Adipose tissue (tissue), 3 donors: ENCODE measurements around the gene SPATA12. TPM values are rescaled to one million over a fixed set of nuclear protein-coding genes. Genes with fewer than 3 reads are reported as not detected.

Experiments
- H3K27ac ChIP-seq: one replicate; pipeline ENCODE4 v1.5.1; 2013; ENCODE audit warnings: low read depth, low read length
- WGBS, 3 donors: extraction: QIAGEN DNeasy Blood & Tissue Kit; methylation state at CpG; one replicate each; pipeline ENCODE4 v1.1.7; 2013; 5-methylcytosine and 5-hydroxymethylcytosine counted together
- polyA plus RNA-seq, 3 donors: library from polyadenylated mRNA; stranded (reverse); fragments of 200-250 nt; gene quantifications; one replicate each; pipeline ENCODE4 v1.2.3, GENCODE V29; 2013
- donor health status: healthy with polysubstance abuse.
- donor health status: Bipolar disorder and iron deficiency.
- donor health status: healthy.

SPATA12 gene, protein sequence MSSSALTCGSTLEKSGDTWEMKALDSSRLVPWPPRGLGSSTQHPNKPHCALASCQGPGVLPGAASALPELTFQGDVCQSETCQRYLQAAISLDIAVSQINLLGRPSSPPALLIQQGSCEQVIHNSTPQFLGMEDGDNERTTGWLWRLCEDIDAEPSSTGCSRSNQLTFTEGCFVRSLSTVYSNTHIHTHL
- under 1 TPM in 1 of 3 donors, not detected in 2; 0.11 TPM for polyA plus RNA-seq

DNA sequence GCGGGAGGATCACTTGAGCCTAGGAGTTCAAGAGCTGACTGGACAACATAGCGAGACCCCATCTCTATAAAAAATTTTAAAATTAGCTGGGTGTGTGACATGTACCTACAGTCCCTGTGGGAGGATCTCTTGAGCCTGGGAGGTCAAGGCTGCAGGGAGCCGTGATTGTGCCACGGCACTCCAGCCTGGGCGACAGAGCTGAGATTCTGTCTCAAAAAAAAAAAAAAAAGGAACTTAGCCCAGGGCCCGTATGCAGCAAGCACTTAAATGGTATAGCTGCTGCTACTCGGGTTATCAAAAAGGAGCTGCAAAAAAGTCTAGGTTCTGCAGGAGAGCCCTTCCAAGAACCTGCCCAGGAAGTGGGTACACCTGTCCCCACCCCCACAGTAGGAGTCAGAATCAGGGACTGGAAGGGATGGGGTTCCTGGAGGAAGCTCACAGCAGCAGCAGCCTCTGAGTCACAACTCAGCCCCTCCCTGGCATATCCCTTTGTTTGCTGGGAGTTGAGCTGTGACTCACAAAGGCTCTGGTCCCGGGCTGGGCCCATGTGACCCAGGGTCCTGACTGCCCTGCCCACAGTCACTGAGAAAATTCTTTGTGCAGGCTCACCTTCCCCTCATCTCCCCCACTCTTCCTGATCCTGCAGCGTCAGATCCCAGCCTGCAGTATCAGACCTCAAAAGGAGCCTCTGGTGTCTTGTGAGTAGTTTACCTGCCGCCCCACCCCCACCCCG is at the start of gene SPATA12:
Gene SPATA12 (plus strand): TSS at position 576 of the 733 bp plus-strand sequence. CDS start 13,031 bp downstream, outside the sequence.
- no peak within 1 kb of the TSS for H3K27ac ChIP-seq
- 45 to 73% (median 48%) methylated on average over 11 of the region's 11 CpGs for WGBS, 3 donors

DNA sequence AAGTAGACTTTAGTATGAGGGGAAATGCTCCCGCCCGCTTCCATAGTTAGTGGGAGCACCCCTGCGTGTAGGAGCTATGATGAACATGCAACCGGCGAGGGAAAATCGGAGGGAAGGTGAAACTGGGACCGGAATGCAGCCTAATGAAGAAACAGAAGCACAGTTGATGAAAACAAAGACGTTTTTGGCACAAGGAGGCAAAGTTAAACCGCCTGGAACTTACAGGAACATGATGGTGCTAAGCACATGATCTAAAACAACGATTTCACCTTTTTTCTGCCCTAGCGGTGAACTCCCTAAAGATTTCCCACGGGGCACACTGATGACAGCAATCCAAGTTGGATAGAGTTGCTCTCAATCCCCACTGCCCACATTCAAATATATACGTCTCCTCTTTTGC is 49.4 kb upstream of the SPATA12 start:
- H3K27ac ChIP-seq, result no peak overlapping the region
- 67 to 78% (median 72%) methylated on average over 13 of the region's 13 CpGs for WGBS, 3 donors

DNA sequence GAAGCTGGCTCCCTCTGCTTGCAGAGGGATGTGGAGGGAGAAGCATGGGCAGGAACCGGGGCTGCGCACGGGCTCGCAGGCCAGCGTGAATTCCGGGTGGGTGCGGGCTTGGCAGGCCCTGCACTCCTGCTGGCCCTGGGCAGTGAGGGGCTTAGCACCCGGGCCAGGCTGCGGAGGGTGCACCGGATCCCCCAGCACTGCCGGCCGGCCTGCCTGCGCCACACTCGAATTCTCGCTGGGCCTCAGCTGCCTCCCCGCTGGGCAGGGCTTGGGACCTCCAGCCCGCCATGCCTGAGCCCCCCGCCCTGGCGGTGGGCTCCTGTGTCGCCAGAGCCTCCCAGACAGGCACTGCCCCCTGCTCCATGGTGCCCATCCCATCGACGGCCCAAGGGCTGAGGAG is 47.6 kb upstream of the SPATA12 start:
- WGBS, 3 donors, result 95 to 98% (median 97%) methylated on average over 15 to 22 of the region's 22 CpGs

DNA sequence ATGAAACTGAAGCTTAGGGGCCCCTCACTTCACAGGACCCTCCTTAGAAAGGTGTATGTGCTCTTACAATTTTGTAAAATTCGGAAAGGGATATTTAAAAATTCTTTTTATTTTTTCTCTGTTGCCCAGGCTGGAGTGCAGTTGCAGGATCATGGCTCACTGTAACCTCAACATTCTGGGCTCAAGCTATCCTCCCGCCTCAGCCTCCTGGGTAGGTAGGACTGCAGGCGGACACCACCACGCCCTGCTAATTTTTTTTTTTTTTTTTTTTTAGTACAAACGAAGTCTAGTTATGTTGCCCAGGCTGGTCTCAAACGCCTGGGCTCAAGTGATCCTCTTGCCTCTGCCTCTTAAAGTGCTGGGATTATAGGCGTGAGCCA is 45.1 kb upstream of the SPATA12 start:
- 91 to 96% (median 95%) methylated on average over 7 of the region's 7 CpGs for WGBS, 3 donors
- H3K27ac ChIP-seq, result no peak overlapping the region

More for the DNA sequence above, 47.6 kb upstream of the SPATA12 start:
- no peak overlapping the region for H3K27ac ChIP-seq

DNA sequence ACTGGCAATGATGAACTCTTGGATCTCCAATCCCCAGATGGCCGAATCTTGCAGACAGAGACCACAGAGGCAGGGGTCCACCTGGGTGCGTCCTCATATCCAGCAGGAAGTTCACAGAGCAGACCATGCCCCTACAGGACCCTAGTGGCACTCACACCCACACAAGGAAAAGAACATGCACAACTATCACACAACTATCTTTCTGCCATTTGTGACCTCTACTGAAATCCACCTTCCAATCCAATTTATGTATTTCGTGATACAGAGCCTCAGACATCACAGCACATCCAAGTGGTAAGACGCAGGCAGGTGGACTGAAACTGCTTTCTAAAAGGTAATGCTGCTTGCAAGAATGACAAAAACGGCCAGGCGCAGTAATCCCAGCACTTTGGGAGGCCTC is 44.6 kb upstream of the SPATA12 start:
- H3K27ac ChIP-seq, result no peak overlapping the region
- 94 to 97% (median 95%) methylated on average over 6 of the region's 6 CpGs for WGBS, 3 donors

DNA sequence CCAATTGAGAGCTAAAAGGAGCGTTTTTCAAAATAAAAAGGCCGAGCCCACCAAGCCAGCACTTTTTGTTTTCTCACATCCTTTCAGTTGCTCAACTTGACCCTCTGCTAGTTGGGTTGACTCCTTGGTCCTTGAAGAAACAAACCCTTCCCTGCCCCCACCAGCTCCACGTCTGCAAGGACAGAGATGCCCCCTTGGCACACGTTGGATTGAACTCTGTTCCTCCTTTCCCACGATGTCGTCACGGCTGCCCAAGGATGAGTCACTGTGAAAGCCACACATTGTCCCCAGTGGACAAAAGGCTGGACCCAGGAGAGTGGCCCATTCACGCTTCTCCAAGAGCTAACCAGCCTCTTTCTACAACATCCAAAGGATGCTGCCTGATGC is 43.0 kb upstream of the SPATA12 start:
- WGBS, 3 donors, result 52 to 72% (median 57%) methylated on average over 8 of the region's 8 CpGs
- no peak overlapping the region for H3K27ac ChIP-seq

DNA sequence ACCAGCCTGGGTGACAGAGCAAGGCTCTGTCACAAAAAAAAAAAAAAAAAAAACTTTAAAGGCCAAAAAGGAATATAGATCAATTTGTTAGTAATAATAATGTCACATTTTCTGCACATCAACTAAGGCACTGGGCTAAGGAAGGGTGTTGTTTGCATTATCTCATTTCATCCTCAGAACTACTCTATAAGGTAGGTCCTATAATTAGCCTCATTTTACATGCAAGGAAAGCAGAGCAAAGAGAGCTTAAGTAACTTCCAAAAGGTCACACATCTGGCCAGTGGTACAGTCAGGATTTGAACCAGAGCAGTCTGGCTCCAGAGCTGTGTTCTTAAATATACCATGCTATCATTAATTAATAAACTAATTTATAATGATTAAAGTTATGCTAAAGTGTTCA is 42.2 kb upstream of the SPATA12 start:
- H3K27ac ChIP-seq, result no peak overlapping the region

DNA sequence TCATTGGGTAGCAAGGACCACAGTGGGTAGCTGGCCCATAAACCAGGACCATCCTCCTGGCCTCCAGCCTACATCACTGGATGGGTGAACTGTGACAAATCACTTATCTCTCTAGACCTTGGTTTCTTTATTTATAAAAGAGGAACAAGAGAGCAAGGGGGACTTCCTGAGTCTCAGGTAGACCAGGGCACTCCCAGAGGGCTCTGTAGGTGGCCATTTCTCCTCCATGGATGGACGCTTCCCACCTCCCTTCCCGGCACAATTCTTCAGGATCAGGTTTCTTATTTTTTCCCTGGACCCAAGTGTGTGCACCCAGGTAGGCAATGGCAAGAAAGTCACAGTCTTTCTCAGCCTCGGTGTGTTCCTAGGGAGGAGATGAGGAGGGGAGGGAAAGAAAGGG is 41.4 kb upstream of the SPATA12 start:
- 89 to 98% (median 90%) methylated on average over 3 of the region's 3 CpGs for WGBS, 3 donors
- no peak overlapping the region for H3K27ac ChIP-seq

DNA sequence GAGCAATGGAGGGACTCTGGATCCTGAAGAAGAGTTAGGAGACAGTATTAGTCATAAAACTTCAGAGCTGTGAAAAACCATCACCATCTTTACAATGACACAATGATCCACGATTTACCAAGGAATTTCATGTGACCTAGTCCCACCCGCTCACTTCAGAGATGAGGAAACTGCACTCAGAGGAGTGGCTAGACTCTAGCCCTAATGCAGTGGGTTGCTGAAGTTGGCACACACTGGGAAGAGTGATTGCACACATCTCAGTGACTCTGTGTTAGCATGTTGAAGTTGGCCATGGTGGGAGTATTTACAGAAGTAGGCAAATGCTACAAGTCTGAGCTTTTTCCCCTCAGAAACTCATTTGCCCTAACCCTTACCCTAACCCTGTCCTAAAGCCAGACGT is 35.2 kb upstream of the SPATA12 start:
- 39 to 69% (median 56%) methylated on average over 3 of the region's 3 CpGs for WGBS, 3 donors
- no peak overlapping the region for H3K27ac ChIP-seq

DNA sequence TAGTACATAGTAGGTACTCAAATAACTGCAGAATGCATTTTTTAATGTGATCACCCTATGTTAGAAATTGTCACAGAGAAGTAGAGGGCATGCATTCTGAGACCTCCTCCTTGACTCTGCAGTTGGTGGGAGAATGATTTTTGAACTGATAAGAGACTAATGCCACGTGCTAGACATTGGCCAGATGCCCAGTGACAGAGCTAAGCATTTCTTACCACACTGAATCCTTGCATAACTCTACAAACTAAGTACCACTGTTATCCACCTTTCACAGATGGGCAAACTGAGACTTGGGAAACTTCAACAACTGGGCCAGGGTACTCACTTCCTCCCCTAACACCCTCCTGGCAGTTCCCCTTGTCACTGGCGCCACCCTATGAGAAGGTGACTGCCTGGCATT is 33.5 kb upstream of the SPATA12 start:
- H3K27ac ChIP-seq, result no peak overlapping the region
- 38 to 45% (median 43%) methylated on average over 2 of the region's 2 CpGs for WGBS, 3 donors

DNA sequence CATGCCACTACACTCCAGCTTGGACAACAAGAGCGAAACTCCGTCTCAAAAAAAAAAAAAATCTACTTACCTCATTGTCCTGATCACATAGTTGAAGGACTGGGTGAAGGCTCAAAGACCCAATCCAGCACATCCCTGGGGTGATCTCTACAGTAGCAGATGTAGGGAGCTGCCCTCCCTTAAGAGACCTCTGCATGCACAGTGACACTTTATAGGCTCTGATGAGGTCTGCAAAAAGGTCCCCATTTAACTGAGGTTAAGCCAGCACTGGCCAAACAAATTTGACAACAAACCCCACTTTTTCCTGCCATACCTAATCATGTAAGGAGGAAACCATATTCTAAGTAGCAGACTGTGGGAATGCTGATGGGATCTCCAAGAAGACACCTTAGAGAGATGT is 31.1 kb upstream of the SPATA12 start:
- WGBS, 3 donors, result 91 to 97% (median 97%) methylated on average over 2 of the region's 2 CpGs

DNA sequence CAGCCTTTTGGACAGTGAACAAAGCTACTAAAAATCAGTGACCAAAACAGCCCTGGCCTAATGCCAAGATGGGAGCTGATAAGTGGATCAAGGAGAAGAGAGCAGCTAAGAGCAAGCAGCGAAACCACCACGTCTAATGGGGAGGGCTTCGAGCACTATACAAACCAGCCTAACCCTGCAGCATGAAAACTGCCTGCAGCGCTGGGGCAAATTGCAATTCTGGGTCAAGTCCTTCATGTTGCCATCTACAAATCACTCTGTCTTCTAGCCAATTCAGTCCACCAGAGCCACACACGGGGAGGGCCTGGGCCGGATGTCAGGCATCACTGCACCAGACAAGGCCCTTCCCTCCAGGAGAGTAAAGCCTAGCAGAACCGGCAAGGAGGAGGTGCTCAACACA is 30.5 kb upstream of the SPATA12 start:
- no peak overlapping the region for H3K27ac ChIP-seq
- 73 to 88% (median 85%) methylated on average over 7 of the region's 7 CpGs for WGBS, 3 donors

More for the DNA sequence above, 31.1 kb upstream of the SPATA12 start:
- no peak overlapping the region for H3K27ac ChIP-seq

DNA sequence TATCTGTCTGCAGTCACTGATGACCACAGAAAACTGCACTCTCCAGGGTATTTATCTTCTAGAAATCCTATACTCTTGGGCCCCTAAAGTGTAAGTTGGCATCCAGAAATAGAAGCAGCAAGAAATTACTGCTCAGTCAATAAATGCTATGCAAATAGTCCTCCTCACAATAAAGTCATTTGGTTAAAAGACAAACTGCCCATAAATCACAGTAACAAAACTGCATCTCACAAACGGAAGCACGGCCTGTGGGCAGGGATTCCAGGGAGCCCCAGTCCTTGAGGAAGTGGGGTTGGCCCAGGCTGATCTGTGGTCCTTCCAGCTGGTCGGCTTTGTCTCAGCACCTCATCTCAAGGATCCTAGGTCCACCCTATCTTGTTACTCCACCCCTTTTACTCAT is 29.7 kb upstream of the SPATA12 start:
- 53 to 70% (median 66%) methylated on average over 3 of the region's 3 CpGs for WGBS, 3 donors
- H3K27ac ChIP-seq, result no peak overlapping the region

DNA sequence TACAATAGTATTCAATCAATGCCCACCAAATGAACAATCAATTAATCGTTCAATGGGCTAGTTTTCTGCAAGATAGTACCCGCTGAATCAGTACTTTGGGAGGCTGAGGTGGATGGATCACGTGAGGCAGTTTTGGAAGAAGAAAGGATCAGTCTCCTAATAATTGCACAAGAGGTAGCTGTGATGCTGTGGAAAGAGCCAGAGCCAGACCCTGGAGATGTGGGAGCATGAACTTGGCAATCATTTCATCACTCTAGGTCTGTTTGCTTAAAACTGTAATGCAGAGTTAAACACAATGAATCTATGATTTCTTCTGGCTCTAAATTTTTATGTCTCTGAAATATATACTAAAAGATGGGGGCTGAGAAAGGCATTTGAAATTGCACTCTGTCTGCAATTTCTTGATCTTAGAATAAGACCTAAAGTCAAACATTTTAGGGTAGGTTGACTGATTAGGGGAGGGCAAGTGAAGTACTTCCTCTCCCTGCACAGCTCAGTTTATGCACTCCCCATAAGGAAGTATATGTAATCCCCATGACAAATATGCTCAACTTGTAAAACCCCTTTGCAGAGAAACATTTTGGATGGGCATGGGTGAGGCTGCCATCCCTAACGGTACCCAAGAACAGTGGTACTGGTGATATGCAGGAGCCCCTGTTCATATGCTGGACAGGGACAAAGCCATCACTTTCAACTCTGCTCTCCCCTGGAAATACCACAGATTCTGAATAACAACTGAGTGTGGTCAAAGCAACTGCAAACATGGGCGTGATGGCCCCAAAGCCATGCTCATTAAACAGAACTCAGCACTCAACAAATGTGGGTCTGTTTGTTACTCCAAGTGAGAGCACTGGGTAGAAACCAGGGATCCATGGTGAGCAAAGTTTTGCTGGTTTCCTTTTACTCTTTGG is 28.6 kb upstream of the SPATA12 start:
- 61 to 88% (median 86%) methylated on average over 5 of the region's 5 CpGs for WGBS, 3 donors
- no peak overlapping the region for H3K27ac ChIP-seq

DNA sequence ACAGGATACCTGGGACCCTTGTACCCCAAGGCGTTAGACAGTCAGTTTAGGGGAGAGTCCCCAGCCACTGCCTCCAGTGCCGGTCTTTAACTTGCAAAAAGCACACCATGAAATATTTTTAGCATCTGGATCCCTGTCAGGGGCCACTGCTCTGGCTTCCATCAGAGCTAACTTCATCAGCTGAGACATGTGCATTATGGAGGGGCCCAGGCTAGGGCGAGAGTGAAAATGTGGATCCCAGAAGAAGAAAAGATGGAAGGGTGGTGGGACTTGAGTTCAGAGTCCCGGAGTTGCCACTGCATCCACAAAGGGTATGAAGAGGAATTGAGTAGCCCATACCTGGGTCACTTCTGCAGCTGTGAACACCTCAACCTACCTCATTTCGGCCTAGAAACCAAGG is 23.5 kb upstream of the SPATA12 start:
- 90 to 95% (median 92%) methylated on average over 5 of the region's 5 CpGs for WGBS, 3 donors

DNA sequence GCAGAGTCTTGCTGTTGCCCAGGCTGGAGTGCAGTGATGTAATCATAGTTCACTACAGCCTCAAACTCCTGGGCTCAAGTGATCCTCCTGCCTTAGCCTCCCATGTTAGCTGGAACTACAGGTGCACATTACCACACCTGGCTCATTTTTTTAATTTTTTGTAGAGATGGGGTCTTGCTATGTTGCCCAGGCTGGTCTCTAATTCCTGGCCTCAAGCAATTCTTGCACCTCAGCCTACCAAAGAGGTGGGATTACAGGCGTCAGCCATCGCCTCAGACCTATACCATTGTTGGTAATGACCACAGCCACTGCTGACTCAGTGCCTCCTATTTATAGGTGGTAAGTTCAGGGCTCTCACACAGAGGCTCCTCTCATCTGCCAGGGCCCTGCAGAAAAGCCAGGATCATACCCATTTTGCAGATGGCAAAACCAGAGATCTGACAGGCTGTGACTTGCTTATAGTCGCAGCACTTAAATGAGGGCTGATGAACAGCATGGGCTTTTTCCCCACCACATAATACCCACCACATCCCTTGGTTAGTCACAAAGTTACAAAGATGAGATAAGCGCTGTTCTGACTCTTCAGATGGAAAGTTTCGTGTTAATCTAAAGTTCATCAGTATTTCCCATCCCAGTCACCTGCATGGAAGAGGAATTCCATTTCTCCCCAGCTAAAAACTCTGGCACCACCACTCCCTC is 21.8 kb upstream of the SPATA12 start:
- WGBS, 3 donors, result 93 to 96% (median 95%) methylated on average over 5 of the region's 5 CpGs
- H3K27ac ChIP-seq, result no peak overlapping the region

More for the DNA sequence above, 23.5 kb upstream of the SPATA12 start:
- no peak overlapping the region for H3K27ac ChIP-seq

DNA sequence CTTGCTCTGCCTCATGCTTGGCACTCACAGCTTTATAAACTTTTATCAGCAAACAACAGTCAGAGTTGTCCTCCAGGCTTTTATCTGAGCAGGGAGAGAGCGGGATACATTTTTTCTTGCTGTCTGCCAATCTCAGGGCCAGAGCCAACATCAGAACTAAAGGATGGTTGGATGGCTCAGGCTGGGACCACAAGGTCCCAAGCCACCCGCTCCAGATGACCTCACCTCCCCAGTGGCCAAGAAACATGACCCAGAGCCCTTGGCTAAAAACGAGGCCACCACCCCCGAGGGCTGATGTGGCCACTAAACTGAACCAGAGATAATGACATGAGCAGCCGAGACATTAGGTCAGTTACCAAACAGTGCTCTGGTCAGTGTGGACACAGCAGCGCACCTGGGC is 18.8 kb upstream of the SPATA12 start:
- H3K27ac ChIP-seq, result no peak overlapping the region
- WGBS, 3 donors, result 46 to 59% (median 53%) methylated on average over 6 of the region's 6 CpGs

DNA sequence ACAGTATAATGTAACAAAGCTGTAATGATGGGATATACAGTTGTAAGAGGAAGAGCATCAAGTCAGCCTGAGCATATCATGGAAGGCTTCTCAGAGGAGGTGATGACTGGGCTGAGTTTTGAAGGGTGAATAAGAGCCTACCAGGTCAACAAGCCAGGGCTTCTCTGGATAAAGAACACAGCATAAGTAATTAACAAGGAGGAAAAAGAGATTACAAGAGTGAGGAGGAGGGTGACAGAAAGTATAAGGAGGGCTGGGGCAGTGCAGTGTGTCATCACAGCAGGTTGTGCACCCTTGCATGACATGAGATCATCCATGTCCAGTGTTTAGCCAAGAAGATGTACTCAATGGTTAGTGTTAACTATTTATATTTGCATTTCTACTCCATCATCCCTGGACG is 16.9 kb upstream of the SPATA12 start:
- 0% methylated on average over 1 of the region's 1 CpG for WGBS, 3 donors
- no peak overlapping the region for H3K27ac ChIP-seq
